H1 (cell line): ENCODE measurements around the gene TSPAN32. TPM values are rescaled to one million over a fixed set of nuclear protein-coding genes. Genes with fewer than 3 reads are reported as not detected.

Source experiments
- CTCF ChIA-PET: fragments of 300-600 bp; sonication (Branson Sonifier 250); formaldehyde crosslinking; loops from one replicate; lab custom pipeline; 2021; ENCODE audit not compliant: partially characterized antibody; lab: Charles Lee
- POLR2A ChIA-PET: fragments of 300-600 bp; sonication (Branson Sonifier 250); formaldehyde crosslinking; loops from one replicate; lab custom pipeline; 2021; ENCODE audit warnings: inconsistent platforms; ENCODE audit not compliant: partially characterized antibody; lab: Charles Lee
- DNase-seq, 2 experiments: peaks; one replicate each; pipeline versions ENCODE4 v3.0.0 to v3.0.0-alpha.2; 2010 to 2022; ENCODE audit warnings: low spot score in 2 of 2, low read depth in 1 of 2, mixed read lengths in 1 of 2
- FAIRE-seq: peaks from 2 replicates; lab custom pipeline; 2011; peaks lifted over from hg19 to GRCh38; lab: Jason Lieb, UNC
- H2AFZ ChIP-seq: 2 replicates; pipeline ENCODE4 v1.8.1; 2012; ENCODE audit warnings: low read length, inconsistent platforms
- H2AK5ac ChIP-seq: 2 replicates; pipeline ENCODE4 v1.6.1; 2013; ENCODE audit warnings: low read depth, low read length
- H2BK120ac ChIP-seq: replicated peaks from 2 replicates; pipeline ENCODE3; 2013; ENCODE audit warnings: low read depth, low read length, inconsistent platforms
- H2BK12ac ChIP-seq: 2 replicates; pipeline ENCODE4 v1.6.1; 2013; ENCODE audit warnings: low read depth, low read length
- H2BK15ac ChIP-seq: 2 replicates; pipeline ENCODE4 v1.6.1; 2013; ENCODE audit warnings: low read length
- H2BK20ac ChIP-seq: 2 replicates; pipeline ENCODE4 v1.6.1; 2013; ENCODE audit warnings: low read length
- H2BK5ac ChIP-seq: 2 replicates; pipeline ENCODE4 v1.6.1; 2013; ENCODE audit warnings: low read depth, low read length
- H3K14ac ChIP-seq: 2 replicates; pipeline ENCODE4 v1.6.1; 2013; ENCODE audit warnings: inconsistent platforms; ENCODE audit not compliant: insufficient read length
- H3K18ac ChIP-seq: 2 replicates; pipeline ENCODE4 v1.6.1; 2013; ENCODE audit warnings: low read length; ENCODE audit errors: extremely low read depth
- H3K23ac ChIP-seq: 2 replicates; pipeline ENCODE4 v1.6.1; 2013; ENCODE audit warnings: inconsistent platforms; ENCODE audit not compliant: insufficient read length
- H3K23me2 ChIP-seq: 2 replicates; pipeline ENCODE4 v1.6.1; 2013; ENCODE audit warnings: low read depth, low read length
- H3K27ac ChIP-seq: 2 replicates; pipeline ENCODE4 v1.6.1; 2011; ENCODE audit warnings: low read depth, low read length, inconsistent platforms
- H3K27me3 ChIP-seq, 4 experiments: replicated peaks in 1 of 4; 1 replicate in 1 of 4; 2 replicates in 3 of 4; pipeline versions ENCODE4 v1.6.1 to v1.8.1; 2011 to 2013; ENCODE audit warnings: low read length in 3 of 4, mild to moderate bottlenecking in 3 of 4, inconsistent platforms in 2 of 4, mixed read lengths in 2 of 4, moderate library complexity in 1 of 4; ENCODE audit not compliant: control insufficient read depth in 3 of 4, insufficient read depth in 3 of 4; ENCODE audit errors: extremely low read depth in 1 of 4
- H3K36me3 ChIP-seq, 4 experiments: 2 replicates each; pipeline versions ENCODE4 v1.6.1 to v1.8.1; 2011 to 2013; ENCODE audit warnings: mild to moderate bottlenecking in 4 of 4, low read length in 3 of 4, moderate library complexity in 2 of 4, control low read depth in 1 of 4, inconsistent platforms in 1 of 4; ENCODE audit not compliant: insufficient read depth in 4 of 4, control insufficient read depth in 2 of 4
- H3K4ac ChIP-seq: replicated peaks from 2 replicates; pipeline ENCODE3; 2013; ENCODE audit warnings: low read length, low read depth, mixed read lengths, inconsistent platforms; ENCODE audit not compliant: insufficient read length
- H3K4me1 ChIP-seq, 4 experiments: replicated peaks in 1 of 4; 1 replicate in 1 of 4; 2 replicates in 3 of 4; pipeline versions ENCODE4 v1.6.1 to v1.8.1; 2011 to 2013; ENCODE audit warnings: low read length in 3 of 4, inconsistent platforms in 2 of 4, mixed read lengths in 1 of 4; ENCODE audit not compliant: insufficient read depth in 4 of 4, control insufficient read depth in 3 of 4
- H3K4me2 ChIP-seq, 2 experiments: 2 replicates each; pipeline versions ENCODE4 v1.6.1 to v1.8.1; 2011 to 2013; ENCODE audit warnings: low read depth in 2 of 2, low read length in 2 of 2, control low read depth in 1 of 2, inconsistent platforms in 1 of 2, mild to moderate bottlenecking in 1 of 2; ENCODE audit not compliant: insufficient read depth in 1 of 2
- H3K4me3 ChIP-seq, 4 experiments: fragments of 200-600, 300-600 bp in 1 of 4; sonication (generic), shearing (Covaris generic), sonication (Bioruptor Twin) in 1 of 4; 2 replicates each; pipeline versions ENCODE4 v1.5.1 to v1.8.1; 2011 to 2016; ENCODE audit warnings: low read length in 4 of 4, low read depth in 3 of 4, control low read depth in 2 of 4, inconsistent platforms in 2 of 4, mild to moderate bottlenecking in 2 of 4, mixed read lengths in 1 of 4, moderate library complexity in 1 of 4; ENCODE audit not compliant: insufficient read depth in 2 of 4; ENCODE audit errors: extremely low read depth in 1 of 4
- H3K56ac ChIP-seq: replicated peaks from 2 replicates; pipeline ENCODE3; 2013; ENCODE audit warnings: low read depth, mild to moderate bottlenecking, mixed read lengths, low read length, inconsistent platforms; ENCODE audit not compliant: insufficient read length
- H3K79me1 ChIP-seq: 2 replicates; pipeline ENCODE4 v1.6.1; 2013; ENCODE audit warnings: low read depth, low read length, control low read depth
- H3K79me2 ChIP-seq, 2 experiments: 2 replicates each; pipeline versions ENCODE4 v1.6.1 to v1.8.1; 2012 to 2013; ENCODE audit warnings: low read length in 2 of 2, mild to moderate bottlenecking in 2 of 2, inconsistent platforms in 1 of 2; ENCODE audit not compliant: insufficient read depth in 2 of 2, control insufficient read depth in 1 of 2
- H3K9ac ChIP-seq, 4 experiments: replicated peaks in 1 of 4; 1 replicate in 1 of 4; 2 replicates in 3 of 4; pipeline versions ENCODE4 v1.6.1 to v1.8.1; 2011 to 2013; ENCODE audit warnings: low read depth in 3 of 4, low read length in 3 of 4, control low read depth in 2 of 4, mild to moderate bottlenecking in 2 of 4, moderate library complexity in 2 of 4, inconsistent platforms in 1 of 4; ENCODE audit errors: extremely low read depth in 1 of 4
- H3K9me3 ChIP-seq, 2 experiments: 2 replicates each; pipeline versions ENCODE4 v1.6.1 to v1.8.1; 2012 to 2013; ENCODE audit warnings: mild to moderate bottlenecking in 2 of 2, moderate library complexity in 2 of 2, control low read depth in 1 of 2, inconsistent platforms in 1 of 2, low read depth in 1 of 2, low read length in 1 of 2, mixed read lengths in 1 of 2; ENCODE audit not compliant: insufficient read depth in 2 of 2
- H4K20me1 ChIP-seq, 2 experiments: replicated peaks in 1 of 2; 2 replicates each; pipeline versions ENCODE3 to v1.8.1; 2011 to 2013; ENCODE audit warnings: inconsistent platforms in 2 of 2, low read length in 2 of 2, mild to moderate bottlenecking in 1 of 2; ENCODE audit not compliant: insufficient read depth in 2 of 2, control insufficient read depth in 1 of 2
- H4K5ac ChIP-seq: 2 replicates; pipeline ENCODE4 v1.6.1; 2013; ENCODE audit warnings: low read length, low read depth, mixed read lengths, inconsistent platforms; ENCODE audit not compliant: insufficient read length
- H4K8ac ChIP-seq: 2 replicates; pipeline ENCODE4 v1.8.0; 2013; ENCODE audit warnings: mild to moderate bottlenecking, moderate library complexity, low read length, inconsistent platforms; ENCODE audit not compliant: insufficient read depth; ENCODE audit errors: extremely low read depth
- H4K91ac ChIP-seq: replicated peaks from 2 replicates; pipeline ENCODE3; 2013; ENCODE audit warnings: low read length, mixed read lengths, inconsistent platforms; ENCODE audit not compliant: insufficient read length
- BACH1 ChIP-seq: IDR thresholded peaks from 2 replicates; pipeline ENCODE4 v1.6.1; 2012; ENCODE audit warnings: low read length, improper control_type of control experiment
- CREB1 ChIP-seq: IDR thresholded peaks from 2 replicates; pipeline ENCODE4 v1.6.1; 2012; ENCODE audit warnings: inconsistent platforms
- HDAC6 ChIP-seq: IDR thresholded peaks from one replicate; pipeline ENCODE4 v1.7.1; 2012; ENCODE audit warnings: low read depth, mild to moderate bottlenecking, inconsistent platforms, low read length, moderate library complexity
- PHF8 ChIP-seq: fragments of 200-600 bp; sonication (generic); conservative IDR thresholded peaks from 2 replicates; pipeline ENCODE4 v1.7.1; 2012; ENCODE audit warnings: low read depth, mild to moderate bottlenecking, inconsistent platforms, low read length, moderate library complexity
- POU5F1 ChIP-seq: IDR thresholded peaks from 2 replicates; pipeline ENCODE4 v1.6.1; 2011; ENCODE audit warnings: low read depth, mild to moderate bottlenecking, low read length, moderate library complexity
- RAD21 ChIP-seq, 2 experiments: IDR thresholded peaks in 1 of 2; conservative IDR thresholded peaks in 1 of 2; 2 replicates each; pipeline ENCODE4 v1.6.1; 2011; ENCODE audit warnings: low read depth in 2 of 2, low read length in 2 of 2, improper control_type of control experiment in 1 of 2, inconsistent platforms in 1 of 2, mild to moderate bottlenecking in 1 of 2, moderate library complexity in 1 of 2
- RBBP5 ChIP-seq: IDR thresholded peaks from 2 replicates; pipeline ENCODE4 v1.7.1; 2012; ENCODE audit warnings: low read depth, mild to moderate bottlenecking, inconsistent platforms, low read length, moderate library complexity, borderline replicate concordance
- RNF2 ChIP-seq: fragments of 200-900, 300-1000 bp; sonication (generic); IDR thresholded peaks from 2 replicates; pipeline ENCODE4 v1.7.1; 2016; ENCODE audit warnings: borderline replicate concordance, low read depth, mild to moderate bottlenecking, antibody characterized with exemption, low read length; ENCODE audit not compliant: poor library complexity, severe bottlenecking; ENCODE audit errors: missing control alignments
- TCF12 ChIP-seq: IDR thresholded peaks from 2 replicates; pipeline ENCODE4 v1.6.1; 2011; ENCODE audit warnings: low read depth, mild to moderate bottlenecking, low read length
- WGBS, 2 experiments: shearing (Covaris generic) in 1 of 2; methylation state at CpG; one replicate each; pipeline versions ENCODE4 v1.1.6 to v1.1.7; 2013 to 2015; ENCODE audit warnings: low lambda C conversion rate in 2 of 2, mixed read lengths in 2 of 2, inconsistent platforms in 1 of 2, low coverage in 1 of 2, missing lambda C conversion rate in 1 of 2; ENCODE audit not compliant: insufficient replicate concordance in 2 of 2, insufficient coverage in 1 of 2, insufficient read length in 1 of 2; ENCODE audit errors: extremely low coverage in 1 of 2, missing lambda C conversion rate in 1 of 2; 5-methylcytosine and 5-hydroxymethylcytosine counted together
- polyA plus RNA-seq, 7 experiments: library from polyadenylated mRNA; depleted of rRNA in 3 of 7; stranded (reverse) in 5 of 7; unstranded in 2 of 7; fragments of >200 nt in 5 of 7; fragments of 200-250 nt in 2 of 7; gene quantifications; 1 replicate in 5 of 7; 2 replicates in 1 of 7; 4 replicates in 1 of 7; pipeline versions ENCODE4 v1.2.1 to v1.2.3, GENCODE V29; 2011 to 2013; ENCODE audit warnings: missing spikeins in 2 of 7, mixed read lengths in 2 of 7
- total RNA-seq: library from RNA; stranded (reverse); fragmentation: NEBNext Ultra II Directional; extraction: Animal tissue kit (Norgen Biotek cat#: 25700); gene quantifications from 2 replicates; pipeline ENCODE4 v1.2.1, GENCODE V29; 2021
- TF ChIP-seq, protein P1 (sequence below), 3 experiments: IDR thresholded peaks; 1 replicate in 2 of 3; 2 replicates in 1 of 3; pipeline versions ENCODE4 v1.5.1 to v1.6.1; 2011; ENCODE audit warnings: low read length in 3 of 3, mild to moderate bottlenecking in 3 of 3, inconsistent platforms in 2 of 3, low read depth in 1 of 3, moderate library complexity in 1 of 3; ENCODE audit not compliant: insufficient read depth in 1 of 3; ENCODE audit errors: control extremely low read depth in 1 of 3

The TSPAN32 gene
- total and polyA plus RNA-seq, 2 of the 8 experiments (the other 6 are each of a cell fraction or from before 2014, with no cell fraction given), result not detected

DNA sequence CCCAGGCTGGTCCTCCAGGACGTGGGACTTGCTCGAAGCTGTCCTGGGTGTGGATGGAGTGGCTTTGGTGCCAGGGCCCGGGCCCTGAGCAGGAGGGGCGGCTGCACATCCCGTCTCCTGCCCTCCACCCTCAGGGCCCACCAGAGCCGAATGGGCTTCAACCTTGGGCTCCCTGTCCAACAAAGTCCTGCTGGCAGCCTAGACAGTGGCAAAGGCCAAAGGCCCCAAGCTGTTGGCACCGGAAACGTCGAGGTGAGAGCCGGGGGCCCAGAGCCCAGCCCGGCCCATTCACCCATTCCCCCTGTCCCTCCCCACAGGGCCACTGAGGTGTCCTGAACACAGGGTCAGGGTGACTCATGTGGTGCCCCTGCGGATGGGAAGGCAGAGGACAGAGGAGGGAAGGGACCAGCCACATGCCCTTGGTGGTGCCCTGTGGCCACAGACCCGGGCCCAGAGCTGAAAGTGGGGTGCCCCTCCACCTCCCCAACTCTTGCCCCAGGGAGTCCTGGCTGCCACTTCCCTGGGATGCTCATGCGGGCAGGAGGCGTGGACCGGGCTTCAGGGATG lies 9.1 kb downstream of the TSPAN32 start:
- no peaks in the 10 kb centered on the region for H3K79me2 ChIP-seq
- DNase-seq, result no peak
- no peak overlapping the region for H2AFZ ChIP-seq
- no peaks in the 10 kb centered on the region; a peak in 1 of 7 replicates for H3K4me1 ChIP-seq
- H2BK15ac ChIP-seq, result no peak overlapping the region
- H4K5ac ChIP-seq, result no peak overlapping the region
- H2BK20ac ChIP-seq, result no peak overlapping the region
- H3K79me1 ChIP-seq, result no peaks in the 10 kb centered on the region
- H3K4ac ChIP-seq, result no peak overlapping the region
- no peaks in the 10 kb centered on the region for H3K23me2 ChIP-seq
- TF ChIP-seq RAD21 (IDR thresholded peaks at IDR 0.05 in 1 of 2, conservative IDR thresholded peaks at IDR 0.05 in 1 of 2; ENCODE audit: low read depth in 2 of 2, low read length in 2 of 2) (no peak), PHF8 (no peak), HDAC6 (no peak), RNF2 (no peak), RBBP5 (no peak), TCF12 (no peak), BACH1 (no peak), POU5F1 (no peak), CREB1 (no peak)
- TF ChIP-seq, protein P1, sequence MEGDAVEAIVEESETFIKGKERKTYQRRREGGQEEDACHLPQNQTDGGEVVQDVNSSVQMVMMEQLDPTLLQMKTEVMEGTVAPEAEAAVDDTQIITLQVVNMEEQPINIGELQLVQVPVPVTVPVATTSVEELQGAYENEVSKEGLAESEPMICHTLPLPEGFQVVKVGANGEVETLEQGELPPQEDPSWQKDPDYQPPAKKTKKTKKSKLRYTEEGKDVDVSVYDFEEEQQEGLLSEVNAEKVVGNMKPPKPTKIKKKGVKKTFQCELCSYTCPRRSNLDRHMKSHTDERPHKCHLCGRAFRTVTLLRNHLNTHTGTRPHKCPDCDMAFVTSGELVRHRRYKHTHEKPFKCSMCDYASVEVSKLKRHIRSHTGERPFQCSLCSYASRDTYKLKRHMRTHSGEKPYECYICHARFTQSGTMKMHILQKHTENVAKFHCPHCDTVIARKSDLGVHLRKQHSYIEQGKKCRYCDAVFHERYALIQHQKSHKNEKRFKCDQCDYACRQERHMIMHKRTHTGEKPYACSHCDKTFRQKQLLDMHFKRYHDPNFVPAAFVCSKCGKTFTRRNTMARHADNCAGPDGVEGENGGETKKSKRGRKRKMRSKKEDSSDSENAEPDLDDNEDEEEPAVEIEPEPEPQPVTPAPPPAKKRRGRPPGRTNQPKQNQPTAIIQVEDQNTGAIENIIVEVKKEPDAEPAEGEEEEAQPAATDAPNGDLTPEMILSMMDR (IDR thresholded peaks at IDR 0.05; ENCODE audit: control extremely low read depth in 1 of 3, insufficient read depth in 1 of 3, low read depth in 1 of 3, low read length in 3 of 3), result no peak
- no peak overlapping the region for H4K91ac ChIP-seq
- H3K9me3 ChIP-seq, result no peaks in the 10 kb centered on the region
- H3K18ac ChIP-seq, result no peak overlapping the region
- no peak overlapping the region for H3K56ac ChIP-seq
- 88% methylated on average over 14 of the region's 16 CpGs; no CpG with 5 or more reads in 1 of the 2 experiments for WGBS, 2 experiments
- H3K27ac ChIP-seq, result no peak overlapping the region
- H3K9ac ChIP-seq, result no peak overlapping the region
- H3K14ac ChIP-seq, result no peak overlapping the region
- no peak overlapping the region for H2BK120ac ChIP-seq
- POLR2A ChIA-PET, result interaction anchor here (1.0 to 3.0 kb wide), 2 partner anchors 67 to 89 kb away, joined by 4 to 13 read pairs; partner anchors contain the start of gene TSSC4
- H4K8ac ChIP-seq, result no peak overlapping the region
- H3K36me3 ChIP-seq, result no peaks in the 10 kb centered on the region
- peaks cover 0 to 2% of the 10 kb centered on the region in 2 experiments for H4K20me1 ChIP-seq
- no peak overlapping the region for H2BK12ac ChIP-seq
- no peak overlapping the region for H3K4me3 ChIP-seq
- CTCF ChIA-PET, result interaction anchor here (0.8 to 4.1 kb wide), 11 partner anchors 11 to 216 kb away, joined by 3 to 39 read pairs (median 4); partner anchors contain the start of genes C11orf21, CD81, TSPAN32 and TSSC4
- H2AK5ac ChIP-seq, result no peak overlapping the region
- no peak overlapping the region for H2BK5ac ChIP-seq
- H3K4me2 ChIP-seq, result no peak overlapping the region
- no peak overlapping the region for H3K23ac ChIP-seq
- H3K27me3 ChIP-seq, result no peaks in the 10 kb centered on the region
- FAIRE-seq, result no peak
